Measurements from ENCODE around the gene PTPRK.

PTPRK gene

GRCh38 chr6:128265706-128266105 is 254.7 kb downstream of the PTPRK start:
- H3K4me1 ChIP-seq = no peaks in the 10 kb centered on the region
- no peak for TF ChIP-seq CTCF (IDR thresholded peaks at IDR 0.05; ENCODE audit: low read depth, low read length)
- H3K9me3 ChIP-seq = no peaks in the 10 kb centered on the region
- H3K4me3 ChIP-seq (ENCODE audit: low read depth, low read length) = no peak overlapping the region
- no peaks in the 10 kb centered on the region for H3K27me3 ChIP-seq
- H3K36me3 ChIP-seq = no peaks in the 10 kb centered on the region
- DNase-seq = no peak

DNA sequence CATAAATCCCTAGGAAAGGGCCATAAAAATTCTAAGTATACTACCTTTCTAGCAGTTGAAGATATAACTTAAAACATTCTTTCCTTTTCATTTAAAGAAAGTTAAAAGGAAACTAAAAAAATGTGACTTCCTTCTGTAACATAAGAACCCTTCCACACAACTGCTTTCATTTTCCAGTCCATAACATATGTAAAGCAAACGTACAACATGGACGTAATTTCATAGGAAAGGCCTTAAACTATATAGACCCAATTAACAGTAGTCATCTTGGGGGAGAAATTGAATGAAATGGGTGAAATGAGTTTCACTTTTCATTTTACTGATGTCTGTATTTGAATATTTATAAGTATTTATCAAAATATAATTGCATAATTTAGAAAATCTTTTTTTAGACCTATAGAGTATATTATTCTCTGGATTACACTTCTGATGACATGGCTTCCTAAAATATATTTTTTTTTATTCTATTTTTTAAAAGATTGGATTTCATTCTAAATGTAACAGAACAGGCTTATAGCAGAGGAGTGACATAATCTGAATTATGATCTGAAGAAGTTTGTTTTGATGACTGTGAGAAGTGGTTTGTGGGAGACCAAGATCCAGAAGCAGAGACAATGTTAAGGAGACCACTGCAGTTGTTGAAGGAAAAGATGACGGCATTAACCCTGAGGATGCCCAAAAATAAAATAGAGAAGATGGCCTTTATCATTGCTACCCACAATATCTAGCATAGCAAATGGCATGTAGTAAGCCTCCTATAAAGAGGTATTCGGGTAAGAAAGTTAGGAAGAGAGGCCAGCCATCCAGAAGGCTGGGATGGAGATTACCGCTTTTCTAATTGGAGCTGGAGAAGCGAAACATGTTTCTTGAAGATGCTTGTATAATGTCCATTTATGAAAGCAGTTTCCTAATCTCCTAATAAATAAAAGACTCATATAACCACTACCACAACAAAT is 260.4 kb downstream of the PTPRK start:
- no peaks in the 10 kb centered on the region for H3K4me1 ChIP-seq
- DNase-seq = no peak
- TF ChIP-seq CTCF (IDR thresholded peaks at IDR 0.05; ENCODE audit: low read depth, low read length) = no peak

DNA sequence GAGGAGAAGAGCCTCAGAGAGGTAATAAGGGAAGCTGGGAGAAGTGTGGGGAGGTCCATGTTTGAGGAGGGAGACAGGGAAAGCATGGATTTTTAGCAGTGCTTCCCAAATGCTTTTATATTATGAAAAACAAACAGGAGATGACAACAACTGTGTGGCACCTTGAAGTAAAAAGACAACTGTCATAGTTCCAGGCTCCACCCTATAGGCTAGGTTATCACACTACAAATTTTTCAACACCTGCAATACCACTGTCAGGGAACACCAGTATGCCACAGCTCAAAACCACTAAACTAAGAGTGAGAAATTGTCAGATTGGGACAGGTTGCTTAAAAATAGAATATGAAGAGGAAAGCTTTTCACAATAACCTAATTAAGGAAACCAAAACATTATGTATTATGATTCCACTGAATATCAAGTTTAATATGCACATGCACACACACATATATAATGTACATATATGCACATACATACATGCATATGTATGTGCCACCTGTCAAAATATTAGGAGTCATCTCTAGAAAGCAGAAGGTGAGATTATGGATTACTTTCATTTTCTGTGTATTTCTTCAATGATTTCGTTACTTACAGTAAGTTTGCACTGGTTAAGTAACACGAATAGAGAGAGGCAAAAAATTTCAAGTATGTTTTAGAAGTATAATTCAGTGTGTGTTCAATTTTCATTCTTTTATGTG is 261.2 kb downstream of the PTPRK start:
- no peak for DNase-seq
- no peaks in the 10 kb centered on the region for H3K4me1 ChIP-seq
- TF ChIP-seq CTCF (IDR thresholded peaks at IDR 0.05; ENCODE audit: low read depth, low read length) = no peak
- H3K36me3 ChIP-seq = no peaks in the 10 kb centered on the region
- H3K4me3 ChIP-seq (ENCODE audit: low read depth, low read length) = no peak overlapping the region
- no peaks in the 10 kb centered on the region for H3K9me3 ChIP-seq
- no peaks in the 10 kb centered on the region for H3K27me3 ChIP-seq

More for the DNA sequence above, 260.4 kb downstream of the PTPRK start:
- H3K4me3 ChIP-seq (ENCODE audit: low read depth, low read length) = no peak overlapping the region
- no peaks in the 10 kb centered on the region for H3K9me3 ChIP-seq
- no peaks in the 10 kb centered on the region for H3K36me3 ChIP-seq
- H3K27me3 ChIP-seq = no peaks in the 10 kb centered on the region

DNA sequence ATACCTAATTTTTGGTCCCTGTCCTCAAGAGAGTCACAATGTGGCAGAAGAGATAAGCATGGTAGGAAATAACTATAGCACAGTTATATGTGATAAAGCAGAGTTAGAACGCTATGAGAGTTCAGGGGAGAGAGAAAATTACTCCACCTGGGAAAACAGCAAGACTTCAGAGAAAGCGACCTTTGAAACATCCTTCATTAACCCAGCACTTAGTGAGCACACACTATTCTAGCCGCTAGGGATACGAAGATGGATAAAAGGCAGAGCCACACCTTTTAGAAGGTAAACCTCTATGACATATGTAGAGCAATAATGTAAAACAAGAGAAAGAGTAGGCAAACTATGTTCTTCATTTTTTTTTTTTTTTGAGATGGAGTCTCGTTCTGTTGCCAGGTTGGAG is 264.3 kb downstream of the PTPRK start:
- DNase-seq = no peak
- Histone ChIP-seq H3K36me3 (no peaks in the 10 kb centered on the region), H3K4me3 (ENCODE audit: low read depth, low read length) (no peak overlapping the region), H3K27me3 (no peaks in the 10 kb centered on the region), H3K4me1 (no peaks in the 10 kb centered on the region; the same call in 1 of the 2 replicates), H3K9me3 (no peaks in the 10 kb centered on the region)
- TF ChIP-seq CTCF (IDR thresholded peaks at IDR 0.05; ENCODE audit: low read depth, low read length) = no peak

- Histone ChIP-seq H3K36me3 (no peaks in the 10 kb centered on the region), H3K4me3 (ENCODE audit: low read depth, low read length) (no peak overlapping the region), H3K4me1 (no peaks in the 10 kb centered on the region; the same call in 1 of the 2 replicates), H3K27me3 (no peaks in the 10 kb centered on the region), H3K9me3 (no peaks in the 10 kb centered on the region)
- DNase-seq = no peak
- no peak for TF ChIP-seq CTCF (IDR thresholded peaks at IDR 0.05; ENCODE audit: low read depth, low read length)
Observed at GRCh38 chr6:128252341-128253176, 267.8 kb downstream of the PTPRK start.

All from BE2C (cell line).